ENCODE measurements around the gene SECTM1.

Gene SECTM1

GRCh38 chr17:82277851-82278250 lies 55.7 kb downstream of the SECTM1 start:
- no peak for DNase-seq

DNA sequence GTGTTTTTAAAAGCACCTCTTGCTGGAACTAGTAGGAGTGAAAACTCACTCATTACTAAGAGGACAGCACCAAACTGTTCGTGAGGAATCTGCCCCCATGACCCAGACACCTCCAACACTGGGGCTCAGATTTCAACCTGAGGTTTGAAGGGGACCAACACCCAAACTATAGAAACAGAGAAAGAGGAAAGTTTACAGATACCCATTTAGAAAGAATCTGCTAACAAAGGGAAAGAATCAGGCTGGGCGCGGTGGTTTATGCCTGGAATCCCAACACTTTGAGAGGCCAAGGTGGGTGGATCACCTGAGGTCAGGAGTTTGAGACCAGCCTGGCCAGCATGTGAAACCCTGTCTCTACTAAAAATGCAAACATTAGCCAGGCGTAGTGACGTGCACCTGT lies 56.6 kb downstream of the SECTM1 start:
- no peak for DNase-seq

DNA sequence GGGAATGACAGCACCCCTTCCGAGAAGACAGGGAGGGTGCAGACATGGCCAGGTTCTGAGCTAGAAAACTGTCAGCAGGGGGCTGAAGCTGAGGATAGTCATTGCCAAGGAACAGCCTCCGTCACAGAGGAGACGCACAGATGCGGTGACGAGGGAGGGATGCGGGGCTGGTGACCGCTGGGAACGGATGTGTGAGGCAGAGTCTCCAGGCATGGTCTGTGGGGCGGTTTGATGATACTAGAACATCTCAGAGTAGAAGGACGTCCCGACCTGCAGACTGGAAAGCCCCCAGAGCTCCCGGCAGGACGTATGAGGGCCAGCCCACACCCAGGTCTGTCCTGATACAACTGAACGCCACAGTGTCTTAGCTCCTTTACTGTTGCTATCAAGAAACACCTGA lies 58.2 kb downstream of the SECTM1 start:
- DNase-seq: no peak

- no peak for DNase-seq
These were observed 59.2 kb downstream of the SECTM1 start for GRCh38 chr17:82274134-82275020.

GRCh38 chr17:82273327-82274133 lies 60.0 kb downstream of the SECTM1 start, which contains the start of gene CSNK1D:
Gene CSNK1D, minus strand, starts transcription at chr17:82273700. Its CDS starts 319 bp downstream, at chr17:82273381.
- peak; percentile 67 to 71 for DNase-seq

DNA sequence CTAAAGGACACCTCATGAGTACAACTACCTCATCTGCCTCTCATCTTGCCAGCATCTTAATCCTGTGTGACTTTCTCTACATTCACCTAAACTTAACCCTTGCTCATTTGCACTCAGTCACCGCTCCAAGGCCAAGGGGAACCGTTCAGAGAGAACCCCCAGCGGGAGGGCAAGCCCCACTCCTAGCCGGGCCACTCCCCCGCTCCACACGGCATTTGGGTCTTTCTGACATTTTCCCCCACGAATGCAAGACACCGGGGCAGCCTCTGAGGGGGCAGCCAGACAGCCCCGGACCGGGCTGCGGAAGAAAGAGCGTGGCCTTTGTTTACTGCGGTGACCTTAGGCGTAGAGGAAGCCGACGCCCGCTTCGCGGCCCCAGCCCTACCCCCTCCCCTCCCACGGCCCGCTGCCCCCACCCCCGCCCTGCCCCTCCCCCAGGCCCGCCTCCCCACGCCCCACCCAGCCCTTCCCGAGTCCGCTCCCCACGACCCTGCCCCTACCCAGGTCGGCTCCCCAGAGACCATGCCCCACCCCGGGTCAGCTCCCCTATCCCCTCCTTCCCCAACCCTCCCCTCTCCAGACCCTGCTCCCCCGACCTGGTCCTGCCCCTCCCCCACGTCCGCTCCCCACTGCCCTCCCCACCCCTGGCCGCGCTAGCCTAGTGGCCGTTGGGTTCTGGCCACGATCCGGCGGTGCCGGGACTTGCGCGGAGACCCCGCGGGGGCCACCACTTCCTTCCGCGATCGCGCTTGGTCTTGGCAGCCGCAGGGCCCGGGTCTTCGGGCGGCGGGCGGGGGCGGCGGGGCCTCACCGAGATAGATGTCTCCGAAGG lies 60.9 kb downstream of the SECTM1 start:
- no peak for DNase-seq

- DNase-seq: no peak
These were observed 62.2 kb downstream of the SECTM1 start for GRCh38 chr17:82271401-82271800.
